OCI-LY3 (cell line): ENCODE data around the gene MREG.

Source experiments
- CTCF ChIP-seq: fragments of 200-600, 300-600 bp; sonication (generic); IDR thresholded peaks from 2 replicates; pipeline ENCODE4 v1.5.1; 2014; ENCODE audit warnings: antibody characterized with exemption, low read length, low read depth
- EZH2phosphoT487 ChIP-seq: fragments of 200-600 bp; shearing (Covaris generic); IDR thresholded peaks from 2 replicates; pipeline ENCODE4 v1.6.1; 2018; ENCODE audit warnings: antibody characterized with exemption, mixed run types, low read depth

- TF ChIP-seq CTCF: no peak
- no peak for TF ChIP-seq EZH2phosphoT487
Measured at GRCh38 chr2:215970425-215970824, 42.9 kb downstream of the MREG start.
